Heart left ventricle (tissue), 13 donors: ENCODE measurements around the gene SF3B2.

Experiments used
- CTCF ChIP-seq, 12 donors: fragments of 200-600 bp; sonication (generic) in 4 of 12; IDR thresholded peaks; one replicate each; pipeline versions ENCODE4 v1.5.0 to v1.8.0; 2018 to 2022; ENCODE audit warnings: antibody characterized with exemption in 12 of 12, mild to moderate bottlenecking in 5 of 12
- POLR2A ChIP-seq, 2 donors: fragments of 450-650 bp; IDR thresholded peaks; one replicate each; pipeline ENCODE4 v1.6.1; 2017; ENCODE audit warnings: antibody characterized with exemption in 2 of 2, mild to moderate bottlenecking in 2 of 2, moderate library complexity in 2 of 2
- donor health status: ischemic (EF 13 %, LVEDD 7.1; RV severe dilation, severe dysfunction).
- donor health status: DM: no; HTN: yes; CAD: no.
- donor health status: DM: no; HTN: no; CAD: no.
- donor health status: ischemic (EF 25% LVEDD 6.9; RV normal size, moderate dysfunction).
- donor health status: ischemic (EF 25% LVEDD 5.7; RV mildly dilated, moderate dysfunction).
- donor health status: ischemic (EF 35%, LVEDD 5.7; RV mildly dilated, moderate dysfunction).
- donor health status: nonischemic (EF 11% LVEDD 7.7; RV severe dilation, severe dysfunction).
- donor health status: DM: yes; HTN: yes; CAD: no.
- donor health status: PGD.
- donor health status: ischemic (EF 29% LVEDD 5.4; RV normal size, mild dysfunction).
- donor health status: nonischemic (EF 23%, LVEDD 6.1; RV moderate dilation, normal function).

GRCh38 chr11:66015936-66016792, 36.0 kb upstream of the SF3B2 start:
- TF ChIP-seq CTCF (IDR thresholded peaks at IDR 0.05) (no peak), POLR2A (IDR thresholded peaks at IDR 0.05) (no peak)
